Prostate gland (tissue), 2 donors: Measurements from ENCODE around the gene C9.

Source experiments
- POLR2A ChIP-seq: fragments of 450-650 bp; IDR thresholded peaks from one replicate; pipeline ENCODE4 v1.6.1; 2016; ENCODE audit warnings: antibody characterized with exemption, mild to moderate bottlenecking
- TF ChIP-seq, protein P1 (sequence below), 4 experiments: fragments of 200-600 bp in 2 of 4; fragments of 450-650 bp in 2 of 4; sonication (generic) in 2 of 4; IDR thresholded peaks; 1 replicate in 3 of 4; 2 replicates in 1 of 4; pipeline ENCODE4 v1.5.1; 2016 to 2019; ENCODE audit warnings: antibody characterized with exemption in 4 of 4, mild to moderate bottlenecking in 2 of 4, moderate library complexity in 2 of 4

DNA sequence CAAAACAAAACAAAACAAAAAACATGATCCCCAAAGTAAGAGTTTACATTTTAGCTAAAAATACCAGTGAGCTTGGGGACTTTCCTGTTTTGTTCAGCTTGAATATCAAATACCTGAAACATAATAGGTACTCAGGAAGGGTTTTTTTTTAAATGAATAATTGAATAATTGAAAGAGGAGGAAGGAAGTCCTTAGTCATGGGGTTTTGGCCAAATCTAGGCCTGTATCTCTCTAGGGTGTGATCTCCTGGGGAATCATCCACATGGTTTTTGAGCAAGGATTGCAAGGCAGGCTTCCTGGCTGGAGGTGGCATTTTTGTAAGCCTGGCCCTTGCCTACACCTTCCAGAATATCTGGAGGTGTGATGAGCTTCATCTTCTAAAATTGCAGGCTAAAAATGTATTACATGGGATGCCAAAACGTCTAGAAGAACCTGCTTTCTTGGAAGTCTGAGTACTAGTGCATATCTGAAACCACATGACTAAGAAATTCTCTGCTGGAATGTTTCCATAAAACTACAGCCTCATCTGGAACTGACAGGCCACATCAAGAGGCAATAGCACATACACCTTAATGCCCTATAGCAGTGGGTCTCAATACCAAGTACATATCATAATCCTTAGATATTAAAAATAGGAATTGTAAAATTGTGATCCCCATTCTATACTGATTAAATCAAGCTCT is 10.4 kb downstream of the C9 start:
- TF ChIP-seq, protein P1, sequence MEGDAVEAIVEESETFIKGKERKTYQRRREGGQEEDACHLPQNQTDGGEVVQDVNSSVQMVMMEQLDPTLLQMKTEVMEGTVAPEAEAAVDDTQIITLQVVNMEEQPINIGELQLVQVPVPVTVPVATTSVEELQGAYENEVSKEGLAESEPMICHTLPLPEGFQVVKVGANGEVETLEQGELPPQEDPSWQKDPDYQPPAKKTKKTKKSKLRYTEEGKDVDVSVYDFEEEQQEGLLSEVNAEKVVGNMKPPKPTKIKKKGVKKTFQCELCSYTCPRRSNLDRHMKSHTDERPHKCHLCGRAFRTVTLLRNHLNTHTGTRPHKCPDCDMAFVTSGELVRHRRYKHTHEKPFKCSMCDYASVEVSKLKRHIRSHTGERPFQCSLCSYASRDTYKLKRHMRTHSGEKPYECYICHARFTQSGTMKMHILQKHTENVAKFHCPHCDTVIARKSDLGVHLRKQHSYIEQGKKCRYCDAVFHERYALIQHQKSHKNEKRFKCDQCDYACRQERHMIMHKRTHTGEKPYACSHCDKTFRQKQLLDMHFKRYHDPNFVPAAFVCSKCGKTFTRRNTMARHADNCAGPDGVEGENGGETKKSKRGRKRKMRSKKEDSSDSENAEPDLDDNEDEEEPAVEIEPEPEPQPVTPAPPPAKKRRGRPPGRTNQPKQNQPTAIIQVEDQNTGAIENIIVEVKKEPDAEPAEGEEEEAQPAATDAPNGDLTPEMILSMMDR (IDR thresholded peaks at IDR 0.05) = no peak
- TF ChIP-seq POLR2A = no peak
